NCI-H1105 treated with DMSO at 0.1 percent for 48 hours (cell line): ENCODE data around the gene PRKD1.
"Not testable (repeated sequence)": the region's sequence is repeated elsewhere in the genome, so short reads cannot be mapped to it uniquely, and the experiment has no call there.

ENCODE experiments used
- DNase-seq: peaks from one replicate; lab custom pipeline; 2025; lab: John Stamatoyannopoulos, UW

The PRKD1 gene

DNA sequence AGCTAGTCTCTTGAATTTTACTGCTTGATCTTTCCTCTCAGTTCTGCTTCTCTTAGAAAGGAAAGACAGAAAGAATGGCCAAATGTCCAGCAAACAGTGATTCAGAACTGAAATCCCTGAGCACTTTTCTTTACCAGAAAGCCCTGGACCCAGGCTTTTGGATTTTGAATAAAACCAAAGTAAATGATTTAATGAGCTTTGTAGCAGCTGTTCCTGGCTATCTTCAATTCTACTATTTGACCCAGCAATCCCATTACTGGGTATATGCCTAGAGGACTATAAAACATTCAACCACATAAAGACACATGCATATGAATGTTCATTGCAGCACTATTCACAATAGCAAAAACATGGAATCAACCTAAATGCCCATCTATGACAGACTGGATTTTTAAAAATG lies 187.2 kb downstream of the PRKD1 start:
- no peak for DNase-seq

DNA sequence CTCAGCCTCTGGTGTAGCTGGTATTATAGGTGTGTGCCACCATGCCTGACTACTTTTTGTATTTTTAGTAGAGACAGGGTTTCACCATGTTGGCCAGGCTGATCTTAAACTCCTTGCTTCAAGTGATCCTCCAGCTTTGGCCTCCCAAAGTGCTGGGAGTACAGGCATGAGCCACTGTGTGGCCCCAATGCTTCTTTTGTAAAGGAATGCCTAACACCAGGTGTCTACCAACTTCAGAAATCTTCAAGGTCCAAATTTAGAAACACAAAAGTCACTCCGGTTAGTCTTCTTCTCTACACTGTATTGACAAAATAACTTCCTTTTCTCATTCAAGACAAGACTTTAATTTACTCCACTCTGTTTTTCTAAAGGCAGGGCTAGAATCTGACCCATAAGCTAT lies 188.7 kb downstream of the PRKD1 start:
- no peak for DNase-seq

DNA sequence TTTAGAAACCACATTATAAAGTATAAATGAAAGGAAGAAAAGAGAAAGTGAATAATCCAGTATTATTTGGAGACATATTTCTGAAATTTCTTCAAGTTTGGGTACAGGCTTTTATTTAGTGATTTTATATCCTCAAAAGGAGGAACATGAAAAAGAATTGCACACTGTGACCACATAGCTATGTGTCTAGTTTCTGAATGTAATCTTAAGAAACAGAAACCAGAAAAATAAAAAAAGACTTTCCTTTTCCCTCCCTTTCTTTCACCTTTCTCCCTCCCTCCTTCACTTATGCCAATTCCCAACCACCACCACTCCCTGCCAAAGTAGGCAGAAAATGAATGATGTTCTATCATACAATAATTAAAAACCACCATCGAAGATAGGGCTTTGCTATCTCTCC lies 189.6 kb downstream of the PRKD1 start:
- no peak for DNase-seq

DNA sequence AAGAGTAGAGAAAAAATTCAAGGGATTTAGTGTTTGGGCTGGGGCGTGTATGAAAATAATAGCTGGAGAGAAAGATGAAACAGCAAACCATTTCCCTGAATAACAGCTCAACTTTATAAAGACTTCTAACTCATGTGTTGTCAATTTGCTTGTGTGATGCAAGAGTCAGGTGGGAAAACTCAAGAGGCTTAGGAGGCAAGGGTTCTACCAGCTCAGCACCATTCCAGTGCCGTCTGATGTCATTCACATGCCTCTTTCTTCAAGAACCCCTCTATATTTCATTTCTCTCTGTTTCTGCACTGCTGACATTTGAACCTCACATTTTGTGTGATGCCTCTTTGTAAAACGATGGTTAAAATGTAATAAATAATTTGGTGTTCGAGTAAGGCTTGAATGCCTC lies 192.2 kb downstream of the PRKD1 start:
- no peak for DNase-seq

DNA sequence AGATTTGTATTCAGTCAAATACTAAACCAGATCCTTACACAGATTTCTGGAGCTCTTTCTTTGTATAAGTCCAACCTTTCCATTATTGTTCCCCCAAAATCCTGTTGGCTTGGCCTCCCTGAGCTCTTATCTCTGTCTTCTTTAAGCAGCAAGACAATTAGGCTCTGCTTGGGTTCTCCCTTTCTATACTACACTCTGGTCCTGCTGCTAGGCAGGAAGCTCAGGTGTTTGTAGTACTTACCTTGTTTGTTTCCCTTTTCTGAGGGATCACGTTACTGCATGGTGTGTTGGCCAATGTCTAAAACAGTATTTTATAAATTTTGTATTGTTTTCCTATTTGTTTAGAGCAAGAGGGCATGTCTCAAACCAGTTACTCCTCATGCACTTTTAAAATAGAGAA lies 192.9 kb downstream of the PRKD1 start:
- no peak for DNase-seq

DNA sequence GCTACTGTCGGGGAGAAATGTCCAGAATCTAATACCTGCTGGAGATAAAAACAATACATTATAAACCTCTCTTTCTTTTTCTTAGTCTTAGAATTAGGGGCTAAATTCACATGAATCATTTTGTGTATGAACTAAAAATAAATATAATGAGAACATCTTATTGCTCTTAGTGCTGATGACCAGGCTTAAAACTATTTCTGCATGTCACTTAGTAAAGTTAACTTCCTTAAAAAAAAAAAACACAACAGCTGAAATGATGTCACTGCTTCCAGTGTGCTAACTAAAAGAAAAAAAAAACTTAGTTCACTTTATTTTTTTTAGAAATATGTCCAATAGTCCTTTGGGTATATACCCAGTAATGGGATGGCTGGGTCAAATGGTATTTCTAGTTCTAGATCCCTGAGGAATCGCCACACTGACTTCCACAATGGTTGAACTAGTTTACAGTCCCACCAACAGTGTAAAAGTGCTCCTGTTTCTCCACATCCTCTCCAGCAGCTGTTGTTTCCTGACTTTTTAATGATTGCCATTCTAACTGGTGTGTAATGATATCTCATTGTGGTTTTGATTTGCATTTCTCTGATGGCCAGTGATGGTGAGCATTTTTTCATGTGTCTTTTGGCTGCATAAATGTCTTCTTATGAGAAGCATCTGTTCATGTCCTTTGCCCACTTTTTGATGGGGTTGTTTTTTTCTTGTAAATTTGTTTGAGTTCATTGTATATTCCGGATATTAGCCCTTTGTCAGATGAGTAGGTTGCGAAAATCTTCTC lies 200.9 kb downstream of the PRKD1 start:
- DNase-seq: not testable (repeated sequence)

DNA sequence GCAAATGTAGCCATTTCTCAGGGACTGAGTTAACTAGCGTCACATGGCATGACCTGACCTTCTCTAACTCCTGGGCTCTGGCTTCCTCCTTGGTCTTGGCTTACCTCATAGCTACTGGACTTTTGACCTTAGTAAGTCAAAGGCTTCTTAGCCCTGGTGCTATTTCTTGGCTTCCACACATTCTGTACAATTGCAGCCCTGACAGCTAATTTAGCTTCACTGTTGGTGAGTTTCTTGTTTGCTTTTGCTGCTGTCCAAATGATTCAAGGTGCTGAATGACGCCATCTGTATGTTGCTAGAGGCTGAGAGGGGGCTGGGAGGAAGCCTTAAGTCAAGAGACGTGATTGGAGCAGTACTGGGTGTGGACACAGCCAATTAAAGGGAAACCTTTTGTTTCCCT lies 202.7 kb downstream of the PRKD1 start:
- no peak for DNase-seq

DNA sequence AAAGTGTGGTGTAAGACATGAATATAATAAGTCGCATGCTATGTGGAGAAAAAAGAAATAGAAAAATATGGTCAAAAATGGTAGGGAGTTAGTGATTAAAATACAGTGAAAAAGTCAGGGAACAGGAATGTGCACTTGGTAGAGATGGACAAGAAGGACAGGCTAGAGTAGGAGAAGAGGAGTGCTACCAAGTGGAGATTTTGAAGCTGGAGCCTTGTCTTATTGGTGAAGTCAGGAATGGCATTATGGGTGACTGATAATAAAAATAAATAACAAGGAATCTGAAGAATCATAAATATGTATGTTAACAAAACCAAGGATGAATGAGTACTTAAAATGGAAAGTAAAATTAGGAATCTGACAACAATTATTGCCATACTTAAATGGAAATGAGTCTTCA lies 204.8 kb downstream of the PRKD1 start:
- DNase-seq: no peak

DNA sequence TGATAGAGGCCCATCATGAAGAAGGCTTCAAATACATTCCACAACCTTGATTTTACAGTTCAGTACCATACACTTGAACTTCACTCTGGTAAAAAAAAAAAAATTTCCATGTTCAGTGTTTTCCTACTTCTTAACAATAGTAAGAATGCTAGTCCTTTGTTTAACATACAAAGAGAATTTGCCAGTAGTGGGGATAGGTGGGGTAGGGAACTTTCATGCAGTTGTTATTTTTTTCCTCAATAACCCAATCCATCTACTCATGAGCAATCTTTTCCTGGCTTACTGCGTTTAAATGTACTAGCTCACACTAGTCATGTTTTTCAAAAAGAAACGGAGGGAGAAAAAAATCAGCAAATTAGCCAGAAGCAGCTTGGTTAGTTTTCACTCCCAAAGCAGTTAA lies 206.1 kb downstream of the PRKD1 start:
- no peak for DNase-seq

DNA sequence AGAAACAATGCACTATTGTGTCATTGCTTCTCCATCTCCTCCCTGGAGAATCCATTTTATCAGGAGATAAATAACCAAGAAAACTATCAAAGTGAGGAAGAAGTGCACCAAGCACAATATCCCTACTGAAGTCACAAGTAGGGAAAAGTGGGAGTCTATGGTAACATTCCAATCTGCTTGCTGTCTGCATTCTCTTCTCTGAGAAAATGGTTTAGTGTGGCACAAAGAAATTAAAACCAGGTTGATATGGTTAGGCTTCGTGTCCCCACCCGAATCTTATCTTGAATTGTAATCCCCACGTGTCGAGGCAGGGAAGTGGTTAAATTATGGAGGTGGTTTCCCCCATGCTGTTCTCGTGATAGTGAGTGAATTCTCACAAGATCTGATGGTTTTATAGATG lies 209.7 kb downstream of the PRKD1 start:
- DNase-seq: no peak

DNA sequence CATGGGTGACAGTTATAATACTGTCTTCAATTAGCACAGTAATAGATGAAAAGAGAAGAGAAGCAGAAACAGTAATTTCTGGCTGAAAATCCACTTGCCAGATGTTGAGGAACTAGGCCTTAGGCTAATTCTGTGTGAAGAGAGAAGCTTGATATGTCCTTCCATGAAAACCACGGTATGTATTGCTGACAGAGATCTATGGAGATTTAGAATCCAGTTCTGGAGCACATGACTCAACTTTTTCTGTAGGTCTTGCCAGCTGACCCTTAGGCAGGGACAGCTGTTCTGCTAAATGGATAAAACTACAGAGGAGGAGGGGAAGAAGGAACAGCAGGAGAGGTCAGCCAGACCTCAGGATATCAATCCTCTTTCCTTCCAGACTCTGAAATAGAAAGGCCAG lies 211.5 kb downstream of the PRKD1 start:
- no peak for DNase-seq

DNA sequence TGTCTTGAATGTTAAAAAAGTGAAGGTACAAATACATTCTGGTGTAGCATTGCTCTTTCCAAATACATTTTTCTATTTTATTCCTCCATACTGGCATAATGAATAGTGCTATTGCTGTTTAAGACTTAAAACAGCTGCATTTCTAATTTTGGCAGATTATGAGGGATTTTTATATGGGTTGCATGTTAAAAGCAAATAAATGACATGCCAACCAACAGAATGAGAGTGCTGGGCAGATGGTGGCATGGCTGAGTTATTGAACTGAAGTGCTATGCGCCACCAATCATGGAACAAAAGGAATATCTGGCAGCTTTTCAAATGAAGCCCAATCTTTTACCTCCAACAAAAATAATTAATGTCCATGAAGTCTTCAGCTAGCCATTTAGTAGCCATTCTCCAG lies 215.0 kb downstream of the PRKD1 start:
- peak; percentile 92 for DNase-seq

DNA sequence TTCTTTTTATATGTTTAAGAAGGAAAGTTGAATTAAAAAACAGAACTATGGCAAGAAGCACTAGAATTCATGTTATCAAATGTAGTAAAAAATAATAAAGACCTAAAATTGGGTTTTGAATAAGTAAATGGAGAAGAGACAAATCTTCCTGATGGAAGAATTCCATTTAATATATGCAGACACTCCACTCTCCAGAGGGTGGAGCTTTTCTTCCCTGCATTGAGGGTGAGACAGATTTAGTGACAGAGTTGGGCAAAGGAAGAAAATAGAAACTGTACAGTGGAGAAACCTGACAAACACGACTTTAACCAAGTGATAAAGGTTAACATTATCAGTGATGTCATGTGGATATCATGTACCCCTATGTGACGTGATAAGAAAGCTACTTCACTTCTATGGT lies 217.6 kb downstream of the PRKD1 start:
- no peak for DNase-seq

DNA sequence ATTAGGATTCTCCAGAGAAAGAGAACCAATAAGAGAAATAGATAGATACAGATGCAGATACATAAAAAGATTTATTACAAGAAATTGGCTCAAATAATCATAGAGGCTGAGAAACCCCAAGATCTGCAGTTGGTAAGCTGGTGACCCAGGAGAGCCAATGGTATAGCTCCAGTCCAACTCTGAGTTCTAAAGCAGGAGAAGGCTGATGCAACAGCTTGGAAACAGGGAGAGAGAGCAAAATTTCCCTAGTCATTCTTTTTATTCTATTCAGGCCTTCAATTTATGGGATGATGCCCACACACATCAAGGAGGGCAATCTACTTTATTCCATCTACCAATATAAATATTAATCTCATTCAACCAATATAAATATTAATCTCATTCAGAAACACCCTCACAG lies 218.2 kb downstream of the PRKD1 start:
- DNase-seq: no peak

DNA sequence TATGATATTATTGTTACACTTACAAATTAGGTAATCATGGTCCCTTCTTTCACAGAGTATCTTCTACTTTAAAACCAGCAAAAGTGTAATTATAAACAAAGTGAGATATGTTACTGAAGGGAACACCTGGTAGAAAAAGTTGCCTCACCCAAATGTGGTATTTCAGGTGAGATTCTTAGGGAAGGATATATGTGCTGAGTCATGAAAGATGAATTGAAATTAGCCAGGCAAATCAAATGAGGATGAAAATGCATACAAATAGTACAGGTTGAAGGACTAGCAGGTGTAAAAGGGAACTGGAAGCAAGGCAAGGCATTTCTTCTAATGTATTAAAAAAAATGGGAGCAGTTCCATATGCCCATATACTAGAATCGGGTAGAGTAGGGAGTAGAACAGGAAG lies 220.9 kb downstream of the PRKD1 start:
- DNase-seq: no peak

DNA sequence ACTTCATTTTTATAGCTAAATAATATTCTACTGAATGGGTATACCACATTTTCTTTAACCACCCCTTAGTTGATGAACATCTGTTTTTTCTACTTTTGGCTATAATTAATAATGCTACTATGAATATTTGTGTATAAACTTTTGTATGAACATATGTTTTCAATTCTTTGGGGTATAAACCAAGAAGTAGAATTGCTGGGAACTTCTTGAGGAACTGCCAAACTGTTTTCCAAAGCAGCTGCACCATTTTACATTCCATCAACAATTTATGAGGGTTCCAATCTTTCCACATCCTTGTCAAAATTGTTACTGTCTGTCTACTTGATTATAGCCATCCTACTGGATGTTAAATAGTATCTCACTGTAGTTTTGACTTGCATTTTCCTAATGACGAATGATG lies 221.8 kb downstream of the PRKD1 start:
- no peak for DNase-seq

DNA sequence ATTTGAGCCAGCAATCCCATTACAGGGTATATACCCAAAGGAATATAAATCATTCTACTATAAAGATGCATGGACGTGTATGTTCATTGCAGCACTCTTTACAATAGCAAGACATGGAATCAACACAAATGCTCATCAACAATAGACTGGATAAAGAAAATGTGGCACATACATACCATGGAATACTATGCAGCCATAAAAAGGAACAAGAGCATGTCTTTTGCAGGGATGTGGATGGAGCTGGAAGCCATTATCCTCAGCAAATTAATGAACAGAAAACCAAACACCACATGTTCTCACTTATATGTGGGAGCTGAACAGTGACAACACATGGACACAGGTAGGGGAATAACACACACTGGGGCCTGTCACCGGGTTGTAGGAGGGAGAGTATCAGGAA lies 238.1 kb downstream of the PRKD1 start:
- not testable (repeated sequence) for DNase-seq

DNA sequence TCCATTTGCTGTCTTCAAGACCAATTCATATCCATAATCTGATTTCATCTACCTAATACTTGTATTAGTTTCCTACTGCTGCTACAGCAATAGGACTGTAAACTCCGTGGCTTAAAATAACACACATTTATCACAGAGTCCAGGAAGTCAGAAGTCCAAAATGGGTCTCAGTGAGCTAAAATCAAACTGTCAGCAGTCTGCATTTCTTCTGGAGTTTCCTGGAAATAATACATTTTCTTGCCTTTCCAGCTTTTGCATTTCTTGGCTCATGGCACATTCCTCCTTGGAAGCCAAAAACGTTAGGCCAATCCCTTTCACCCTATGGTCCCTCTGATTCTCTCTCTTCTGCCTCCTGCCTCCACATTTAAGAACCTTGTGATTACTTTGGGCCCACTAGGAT lies 239.8 kb downstream of the PRKD1 start:
- no peak for DNase-seq

DNA sequence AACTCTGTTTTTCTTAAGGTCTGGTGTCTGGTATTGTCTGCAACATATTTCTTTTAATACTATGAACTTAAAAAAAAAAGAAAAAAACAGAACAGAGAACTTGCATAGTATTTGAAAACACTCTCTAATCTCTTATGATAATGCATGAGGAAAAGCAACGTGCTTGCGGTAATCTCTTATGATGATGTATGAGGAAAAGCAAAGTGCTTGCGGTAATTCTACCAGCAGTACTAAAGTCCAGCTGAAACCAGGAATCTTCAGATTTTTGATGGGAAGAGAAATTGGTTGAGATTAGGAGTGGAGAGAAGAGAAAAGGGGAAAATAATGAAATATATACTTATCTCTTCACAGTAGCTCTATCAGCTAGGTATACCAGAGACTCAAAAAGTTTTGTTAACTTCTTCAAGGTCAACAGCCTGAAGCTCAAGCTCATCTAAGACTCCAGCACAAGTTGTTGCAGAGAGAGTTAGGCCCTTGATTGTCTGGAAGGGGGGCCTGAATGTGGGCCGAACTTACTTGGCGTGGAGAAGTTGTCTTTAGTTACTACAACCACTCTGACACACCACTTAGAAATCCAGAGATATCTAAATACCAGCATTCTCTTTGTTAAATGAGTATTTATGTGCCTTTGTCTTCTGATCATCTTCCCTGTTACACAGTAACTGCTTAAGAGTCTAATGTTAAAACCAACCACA lies 240.4 kb downstream of the PRKD1 start:
- DNase-seq: no peak

DNA sequence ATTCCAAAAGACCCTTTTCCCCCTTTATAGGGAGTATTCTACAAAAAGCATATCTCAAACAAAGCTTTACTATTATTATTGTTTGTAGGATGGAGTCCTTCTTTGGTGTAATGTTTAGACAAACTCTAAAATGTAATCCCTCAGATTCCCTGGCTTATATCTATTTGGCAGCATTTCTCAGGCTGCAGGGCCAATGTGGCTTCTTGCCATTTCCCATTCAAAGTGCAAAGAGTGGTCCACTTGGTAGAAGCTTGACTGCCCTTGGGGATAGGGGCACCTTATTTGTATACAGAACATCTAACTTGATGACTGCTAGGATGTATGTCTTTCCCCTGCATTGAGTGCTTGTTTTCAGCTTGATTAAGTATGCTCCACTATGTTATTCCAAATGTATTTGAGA lies 242.7 kb downstream of the PRKD1 start:
- DNase-seq: no peak

DNA sequence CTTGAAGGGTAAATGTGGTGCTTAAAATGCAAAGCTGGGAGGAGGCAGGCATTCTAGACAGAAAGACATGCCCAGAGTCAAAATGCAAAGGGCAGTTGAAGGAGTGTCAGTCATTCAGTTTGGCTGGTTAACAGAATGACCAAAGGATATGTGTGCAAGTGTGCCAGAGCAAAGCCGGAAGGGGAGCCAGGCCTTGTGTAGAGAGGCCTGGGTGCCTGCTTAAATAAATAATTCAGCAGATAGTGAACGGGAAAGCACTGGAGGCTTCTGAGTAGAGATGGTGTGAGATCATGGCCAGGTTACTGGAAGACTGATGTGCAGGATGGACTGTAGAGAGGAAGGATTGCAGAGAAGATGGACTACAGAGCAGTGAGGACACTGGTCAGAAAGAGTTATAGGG lies 244.9 kb downstream of the PRKD1 start:
- no peak for DNase-seq

DNA sequence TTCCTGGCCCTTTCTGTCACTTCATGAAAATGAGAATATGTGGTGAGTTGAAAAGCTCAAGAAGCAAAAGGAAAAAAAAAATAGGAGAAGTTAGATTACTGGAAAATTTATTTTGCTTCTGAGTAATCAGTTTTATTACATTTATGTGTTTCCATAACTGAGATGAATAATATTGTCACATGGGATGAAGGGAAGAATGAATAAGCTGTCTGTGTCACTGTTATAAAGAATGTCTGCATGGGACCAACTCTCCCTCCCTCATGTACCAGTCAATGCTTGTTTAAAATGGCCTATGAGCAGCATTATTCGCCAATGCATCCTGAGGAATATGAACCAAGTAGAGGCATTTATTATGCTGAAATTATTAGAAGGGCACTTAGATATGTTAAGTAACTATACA lies 246.3 kb downstream of the PRKD1 start:
- no peak for DNase-seq

DNA sequence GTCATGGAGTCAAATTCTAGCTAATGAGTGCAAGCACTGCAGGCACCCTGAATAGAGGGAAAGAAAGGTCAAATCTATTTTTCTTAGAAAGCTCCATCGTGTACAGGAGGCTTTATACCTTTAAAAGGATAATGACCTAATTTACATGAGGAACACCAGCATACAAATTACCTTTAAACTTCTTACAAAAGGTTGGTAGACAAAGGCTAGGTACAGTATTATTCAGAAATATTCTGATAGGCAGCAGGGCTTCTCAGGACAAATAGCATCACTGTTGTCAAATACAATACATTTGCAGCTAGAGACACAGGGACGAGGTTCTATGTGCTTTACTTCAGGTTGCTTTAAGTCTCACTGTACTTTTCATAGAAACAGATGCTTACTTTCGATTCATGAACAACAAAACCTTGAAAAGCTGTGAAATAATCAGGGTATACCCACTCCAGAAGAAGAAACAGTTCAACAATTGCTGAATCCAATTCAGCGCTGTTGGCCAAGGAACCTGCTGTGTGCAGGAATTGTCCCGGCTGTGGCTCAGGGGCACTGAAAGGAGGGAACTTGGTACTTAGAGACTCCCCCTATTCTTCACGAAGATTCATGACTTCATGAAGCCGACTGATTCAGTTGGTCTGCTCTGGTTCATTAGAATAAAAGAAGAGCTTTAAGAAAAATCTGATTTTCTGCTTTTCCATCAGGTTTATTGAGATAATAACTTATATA lies 252.9 kb downstream of the PRKD1 start:
- DNase-seq: no peak
